GM12878 (cell line): ENCODE data around the gene TXN2. TPM values are rescaled to one million over a fixed set of nuclear protein-coding genes. Genes with fewer than 3 reads are reported as not detected.

Source experiments
- ATAC-seq: fragments of 200-7000 bp; cut with Tn5 transposase; 3 replicates; pipeline ENCODE4 v1.9.1; 2020; ENCODE audit warnings: mild to moderate bottlenecking, moderate library complexity
- BruUV-seq: library from RNA; stranded (reverse); fragments of 400-500 nt; replicated peaks from 2 replicates; lab custom pipeline; 2021; lab: Mats Ljungman, UMichigan
- CTCF ChIA-PET: fragments of 300-600 bp; sonication (Branson Sonifier 250); formaldehyde crosslinking; extraction: SDS; loops from one replicate; lab custom pipeline; 2021; ENCODE audit warnings: inconsistent platforms; lab: Yijun Ruan, JAX
- POLR2A ChIA-PET: fragments of 350-600 bp; formaldehyde crosslinking; extraction: SDS; loops from one replicate; lab custom pipeline; 2021; ENCODE audit warnings: inconsistent platforms; lab: Charles Lee
- RAD21 ChIA-PET: fragments of 300-600 bp; sonication (Branson Sonifier 250); formaldehyde crosslinking; loops from one replicate; lab custom pipeline; 2023; ENCODE audit warnings: antibody characterized with exemption; ENCODE audit not compliant: unreplicated experiment; lab: Charles Lee
- SMC1A ChIA-PET: fragments of 300-600 bp; sonication (Branson Sonifier 250); formaldehyde crosslinking; loops from one replicate; lab custom pipeline; 2023; ENCODE audit not compliant: unreplicated experiment, uncharacterized antibody; lab: Charles Lee
- DNase-seq: peaks from one replicate; pipeline ENCODE4 v3.0.0-alpha.2; 2011; ENCODE audit warnings: low read depth, low spot score
- FAIRE-seq: peaks from 3 replicates; lab custom pipeline; 2011; peaks lifted over from hg19 to GRCh38; lab: Jason Lieb, UNC
- H2AFZ ChIP-seq: 2 replicates; pipeline ENCODE4 v1.6.0; 2011; ENCODE audit warnings: low read depth, low read length, control low read depth; ENCODE audit not compliant: control insufficient read depth
- H3K27ac ChIP-seq: 2 replicates; pipeline ENCODE4 v1.5.1; 2011; ENCODE audit warnings: control low read depth; ENCODE audit not compliant: control insufficient read depth, insufficient read depth
- H3K27me3 ChIP-seq, 2 experiments: replicated peaks in 1 of 2; 2 replicates each; pipeline versions ENCODE4 v1.6.0 to v1.6.1; 2011; ENCODE audit warnings: low read length in 1 of 2; ENCODE audit not compliant: control insufficient read depth in 2 of 2, insufficient read depth in 2 of 2
- H3K36me3 ChIP-seq, 2 experiments: 2 replicates each; pipeline ENCODE4 v1.5.1; 2011; ENCODE audit warnings: low read length in 1 of 2; ENCODE audit not compliant: control insufficient read depth in 2 of 2, insufficient read depth in 2 of 2
- H3K4me1 ChIP-seq: 2 replicates; pipeline ENCODE4 v1.6.1; 2011; ENCODE audit warnings: mild to moderate bottlenecking, low read length, moderate library complexity, mixed read lengths; ENCODE audit not compliant: control insufficient read depth, insufficient read depth
- H3K4me2 ChIP-seq: 2 replicates; pipeline ENCODE4 v1.6.0; 2011; ENCODE audit warnings: control low read depth; ENCODE audit not compliant: control insufficient read depth, insufficient read depth
- H3K4me3 ChIP-seq: fragments of 200-600 bp; sonication (generic); 2 replicates; pipeline ENCODE4 v1.5.1; 2016
- H3K79me2 ChIP-seq: 2 replicates; pipeline ENCODE4 v1.6.0; 2011; ENCODE audit warnings: low read length; ENCODE audit not compliant: control insufficient read depth, insufficient read depth
- H3K9ac ChIP-seq: 2 replicates; pipeline ENCODE4 v1.8.0; 2011; ENCODE audit warnings: low read length, control low read depth, mixed read lengths; ENCODE audit not compliant: control insufficient read depth, insufficient read depth
- H3K9me3 ChIP-seq: replicated peaks from 3 replicates; pipeline ENCODE4 v1.5.1; 2011; ENCODE audit warnings: mild to moderate bottlenecking, low read length; ENCODE audit not compliant: control insufficient read depth, insufficient read depth
- H4K20me1 ChIP-seq: 2 replicates; pipeline ENCODE4 v1.6.0; 2011; ENCODE audit not compliant: control insufficient read depth, insufficient read depth
- BCL3 ChIP-seq: IDR thresholded peaks from 2 replicates; pipeline ENCODE4 v1.6.1; 2011; ENCODE audit warnings: borderline replicate concordance, low read depth, mild to moderate bottlenecking, moderate library complexity, low read length; ENCODE audit not compliant: insufficient read depth, poor library complexity, severe bottlenecking
- BHLHE40 ChIP-seq, 2 experiments: fragments of 450-650 bp in 1 of 2; IDR thresholded peaks; 2 replicates each; pipeline ENCODE4 v1.6.1; 2011 to 2017; ENCODE audit warnings: low read depth in 2 of 2, borderline replicate concordance in 1 of 2, improper control_type of control experiment in 1 of 2, low read length in 1 of 2, mild to moderate bottlenecking in 1 of 2
- CBX3 ChIP-seq: fragments of 200-600 bp; sonication (generic); IDR thresholded peaks from 2 replicates; pipeline ENCODE4 v1.6.1; 2016; ENCODE audit warnings: low read depth, borderline replicate concordance
- JUNB ChIP-seq: IDR thresholded peaks from 2 replicates; pipeline ENCODE4 v1.6.1; 2016; ENCODE audit warnings: antibody characterized with exemption, mild to moderate bottlenecking
- NFYA ChIP-seq: IDR thresholded peaks from 2 replicates; pipeline ENCODE4 v1.6.1; 2011; ENCODE audit warnings: low read depth, mild to moderate bottlenecking, low read length, improper control_type of control experiment, borderline replicate concordance
- RFX5 ChIP-seq: IDR thresholded peaks from 2 replicates; pipeline ENCODE4 v1.6.1; 2011; ENCODE audit warnings: low read depth, low read length, improper control_type of control experiment
- SMARCA5 ChIP-seq: fragments of 450-650 bp; IDR thresholded peaks from 2 replicates; pipeline ENCODE4 v1.6.1; 2017; ENCODE audit warnings: mild to moderate bottlenecking
- SREBF2 ChIP-seq: IDR thresholded peaks from 2 replicates; pipeline ENCODE4 v1.6.1; 2012; ENCODE audit warnings: mild to moderate bottlenecking, low read length
- ZNF217 ChIP-seq: fragments of 450-650 bp; IDR thresholded peaks from 2 replicates; pipeline ENCODE4 v1.6.1; 2017; ENCODE audit warnings: antibody characterized with exemption, mild to moderate bottlenecking
- ZNF24 ChIP-seq: fragments of 450-650 bp; IDR thresholded peaks from 2 replicates; pipeline ENCODE4 v1.6.1; 2017; ENCODE audit warnings: antibody characterized with exemption, mild to moderate bottlenecking
- ZNF384 ChIP-seq: IDR thresholded peaks from 2 replicates; pipeline ENCODE4 v1.6.1; 2012; ENCODE audit warnings: low read depth, mild to moderate bottlenecking, low read length, improper control_type of control experiment, borderline replicate concordance
- WGBS: methylation state at CpG from one replicate; pipeline ENCODE4 v1.1.6; 2016; ENCODE audit warnings: low lambda C conversion rate; ENCODE audit not compliant: insufficient replicate concordance, insufficient coverage; ENCODE audit errors: missing lambda C conversion rate; 5-methylcytosine and 5-hydroxymethylcytosine counted together
- in situ Hi-C: fragments of 300-500 bp; cut with MboI; formaldehyde crosslinking; loops from 9 replicates; pipeline ENCODE4 v1.14.3; 2018; ENCODE audit warnings: mixed read lengths
- intact Hi-C: fragments of 100-400 bp; cut with micrococcal nuclease; formaldehyde crosslinking; loops from one replicate; pipeline ENCODE4 v1.14.2; 2022; ENCODE audit not compliant: unreplicated experiment
- polyA plus RNA-seq, 11 experiments: library from polyadenylated mRNA; depleted of rRNA in 4 of 11; unstranded in 6 of 11; stranded (reverse) in 5 of 11; fragments of >200 nt; fragmentation: Nextera tagmentation in 4 of 11; fragmentation: Illumina TruSeq in 1 of 11; extraction: Ambion mirVana in 4 of 11; extraction: Trizol in 1 of 11; gene quantifications; 1 replicate in 1 of 11; 2 replicates in 10 of 11; pipeline versions ENCODE4 v1.2.1 to v1.2.3, GENCODE V29; 2011 to 2016; ENCODE audit warnings: inconsistent platforms in 2 of 11, missing spikeins in 2 of 11, low read depth in 1 of 11
- total RNA-seq, 4 experiments: library from RNA; depleted of rRNA in 3 of 4; stranded (reverse); fragments of >200 nt in 3 of 4; fragmentation: Illumina TruSeq in 1 of 4; extraction: Trizol in 1 of 4; gene quantifications; 2 replicates each; pipeline versions ENCODE4 v1.2.1 to v1.2.3, GENCODE V29; 2013 to 2021

Gene TXN2
- total and polyA plus RNA-seq, 10 of the 15 experiments (the other 5 are each of a cell fraction or from before 2014, with no cell fraction given), result 70.2 to 350 (median 183) TPM

GRCh38 chr22:36467042-36467810 lies 14.2 kb downstream of the TXN2 start:
- in situ Hi-C loops, result loop anchor here (5.0 kb wide), 1 partner anchor 160 kb away; no protein-coding TSS in a partner anchor

More at GRCh38 chr22:36467042-36467810, 14.2 kb downstream of the TXN2 start:
- peaks cover 4% of the 10 kb centered on the region for H3K4me1 ChIP-seq
- H3K27me3 ChIP-seq, result no peaks in the 10 kb centered on the region
- no peak overlapping the region for H3K4me2 ChIP-seq
- H3K9me3 ChIP-seq, result no peaks in the 10 kb centered on the region
- no peak for ATAC-seq
- ChIA-PET SMC1A (interaction anchor here (0.6 to 1.4 kb wide), 3 partner anchors 134 to 325 kb away, joined by 3 read pairs; no protein-coding TSS in a partner anchor), POLR2A (interaction anchor here (1.0 kb wide), 1 partner anchor 12 kb away, joined by 3 read pairs; no protein-coding TSS in a partner anchor), CTCF (interaction anchor here (8.5 kb wide), 1 partner anchor 165 kb away, joined by 125 read pairs; no protein-coding TSS in a partner anchor), RAD21 (interaction anchor here (4.7 kb wide), 1 partner anchor 166 kb away, joined by 107 read pairs; no protein-coding TSS in a partner anchor)
- intact Hi-C loops, result no loop called here
- WGBS, result 81% methylated on average over 14 of the region's 14 CpGs
- no peaks in the 10 kb centered on the region; the same call in 1 of the 2 replicates for H3K79me2 ChIP-seq
- DNase-seq, result no peak
- peaks cover 13 to 16% of the 10 kb centered on the region in 2 experiments; a peak in 3 of 4 replicates for H3K36me3 ChIP-seq
- BruUV-seq, result TSS peak; percentile 61
- TF ChIP-seq SREBF2, result no peak
- no peak for TF ChIP-seq ZNF384
- TF ChIP-seq SMARCA5, result no peak
- TF ChIP-seq NFYA, result no peak
- TF ChIP-seq RFX5, result no peak
- no peak for TF ChIP-seq CBX3
- TF ChIP-seq BHLHE40 (IDR thresholded peaks at IDR 0.05; ENCODE audit: borderline replicate concordance in 1 of 2, low read depth in 2 of 2, low read length in 1 of 2), result no peak
- no peak for TF ChIP-seq BCL3
- no peak for TF ChIP-seq ZNF24
- no peak for TF ChIP-seq JUNB
- no peak for TF ChIP-seq ZNF217
- no peaks in the 10 kb centered on the region for H4K20me1 ChIP-seq
- H3K9ac ChIP-seq, result no peak overlapping the region
- no peak overlapping the region for H3K27ac ChIP-seq
- FAIRE-seq, result no peak
- H3K4me3 ChIP-seq, result no peak overlapping the region
- H2AFZ ChIP-seq, result no peak overlapping the region
